ENCODE measurements around the gene ELOF1. TPM values are rescaled to one million over a fixed set of nuclear protein-coding genes. Genes with fewer than 3 reads are reported as not detected.

ELOF1 gene
- total and polyA plus RNA-seq, 2 of the 13 experiments (the other 11 are each of a cell fraction or from before 2014, with no cell fraction given), result 14.5 to 43.2 TPM

- no peak; the same call in none of the 2 replicates for TF ChIP-seq PAXIP1 (CRISPR knock-in tag; conservative IDR thresholded peaks at IDR 0.05)
- peak; percentile 26; the same call in 1 of the 2 replicates for TF ChIP-seq ZNF441 (CRISPR knock-in tag; IDR thresholded peaks at IDR 0.05; ENCODE audit: borderline replicate concordance)
- TF ChIP-seq NR2C2 (CRISPR knock-in tag; IDR thresholded peaks at IDR 0.05; ENCODE audit: borderline replicate concordance), result peak; percentile 81
- TF ChIP-seq RFX1 (IDR thresholded peaks at IDR 0.05), result peak; percentile 66
- peak; percentile 25 for TF ChIP-seq ZNF607 (CRISPR knock-in tag; IDR thresholded peaks at IDR 0.05; ENCODE audit: borderline replicate concordance)
- TF ChIP-seq PRDM10 (CRISPR knock-in tag; IDR thresholded peaks at IDR 0.05; ENCODE audit: low read depth), result no peak
- no peak for TF ChIP-seq ZNF569 (CRISPR knock-in tag; IDR thresholded peaks at IDR 0.05; ENCODE audit: borderline replicate concordance)
- peak; percentile 23; the same call in 1 of the 2 replicates for TF ChIP-seq PCBP1 (IDR thresholded peaks at IDR 0.05; ENCODE audit: borderline replicate concordance, low read depth, low read length)
- TF ChIP-seq NR2F2 (IDR thresholded peaks at IDR 0.05; ENCODE audit: borderline replicate concordance, low read depth), result 0 out of 2 replicates have a peak, but pooled peaks have one; percentile 14
- TF ChIP-seq ZNF256 (CRISPR knock-in tag; conservative IDR thresholded peaks at IDR 0.05), result no peak
- TF ChIP-seq ZNF530 (CRISPR knock-in tag; IDR thresholded peaks at IDR 0.05; ENCODE audit: low read depth), result no peak
- peak; percentile 34; the same call in 1 of the 2 replicates for TF ChIP-seq IRF9 (CRISPR knock-in tag; IDR thresholded peaks at IDR 0.05; ENCODE audit: borderline replicate concordance)
- TF ChIP-seq ZNF329 (CRISPR knock-in tag; IDR thresholded peaks at IDR 0.05; ENCODE audit: low read depth), result peak; percentile 64; the same call in 1 of the 2 replicates
- TF ChIP-seq POLR2G (IDR thresholded peaks at IDR 0.05; ENCODE audit: low read depth, low read length), result peak; percentile 81
- 0 out of 2 replicates have a peak, but pooled peaks have one; percentile 31 for TF ChIP-seq ZNF746 (CRISPR knock-in tag; IDR thresholded peaks at IDR 0.05)
- TF ChIP-seq MEIS2 (CRISPR knock-in tag; IDR thresholded peaks at IDR 0.05), result 0 out of 2 replicates have a peak, but pooled peaks have one; percentile 17
- TF ChIP-seq ZNF678 (CRISPR knock-in tag; IDR thresholded peaks at IDR 0.05), result no peak
- peak; percentile 84; the same call in 1 of the 2 replicates for TF ChIP-seq AKAP8 (CRISPR knock-in tag; IDR thresholded peaks at IDR 0.05)
- TF ChIP-seq ZZZ3 (CRISPR knock-in tag; IDR thresholded peaks at IDR 0.05; ENCODE audit: borderline replicate concordance), result no peak
- TF ChIP-seq KDM5A (IDR thresholded peaks at IDR 0.05; ENCODE audit: borderline replicate concordance, low read length), result peak; percentile 88; the same call in 1 of the 2 replicates
- peak; percentile 73 for TF ChIP-seq SRSF1 (optimal IDR thresholded peaks at IDR 0.05; ENCODE audit: low read depth, low read length)
- peak; percentile 58; the same call in 1 of the 2 replicates for TF ChIP-seq SPEN (CRISPR knock-in tag; IDR thresholded peaks at IDR 0.05; ENCODE audit: low read depth)
Measured at GRCh38 chr19:11505504-11506100, 53.4 kb downstream of the ELOF1 start, which contains the start of gene ZNF653 (continued).
